ENCODE data around the gene CDH18.

- TF ChIP-seq POLR2A (IDR thresholded peaks at IDR 0.05; ENCODE audit: low read depth, low read length) (no peak), CTCF (IDR thresholded peaks at IDR 0.05; ENCODE audit: extremely low read depth in 1 of 2, insufficient read depth in 1 of 2, low read depth in 1 of 2, low read length in 2 of 2) (no peak), FOS (IDR thresholded peaks at IDR 0.05; ENCODE audit: borderline replicate concordance, insufficient read depth, low read length) (no peak), EZH2 (IDR thresholded peaks at IDR 0.05; ENCODE audit: borderline replicate concordance, low read depth, low read length, severe bottlenecking) (no peak), POLR2AphosphoS5 (IDR thresholded peaks at IDR 0.05; ENCODE audit: insufficient read depth, low read depth, low read length) (no peak), MAX (IDR thresholded peaks at IDR 0.05; ENCODE audit: insufficient read depth, insufficient read length) (no peak)
Observed at GRCh38 chr5:19880458-19880857, 107.5 kb downstream of the CDH18 start.

All from endothelial cell of umbilical vein (primary cell).